H1 (cell line): ENCODE data around the gene PGAP2. TPM values are rescaled to one million over a fixed set of nuclear protein-coding genes. Genes with fewer than 3 reads are reported as not detected.

ENCODE experiments used
- CTCF ChIA-PET: fragments of 300-600 bp; sonication (Branson Sonifier 250); formaldehyde crosslinking; loops from one replicate; lab custom pipeline; 2021; ENCODE audit not compliant: partially characterized antibody; lab: Charles Lee
- POLR2A ChIA-PET: fragments of 300-600 bp; sonication (Branson Sonifier 250); formaldehyde crosslinking; loops from one replicate; lab custom pipeline; 2021; ENCODE audit warnings: inconsistent platforms; ENCODE audit not compliant: partially characterized antibody; lab: Charles Lee
- DNase-seq, 2 experiments: peaks; one replicate each; pipeline versions ENCODE4 v3.0.0 to v3.0.0-alpha.2; 2010 to 2022; ENCODE audit warnings: low spot score in 2 of 2, low read depth in 1 of 2, mixed read lengths in 1 of 2
- FAIRE-seq: peaks from 2 replicates; lab custom pipeline; 2011; peaks lifted over from hg19 to GRCh38; lab: Jason Lieb, UNC
- H2AFZ ChIP-seq: 2 replicates; pipeline ENCODE4 v1.8.1; 2012; ENCODE audit warnings: low read length, inconsistent platforms
- H2AK5ac ChIP-seq: 2 replicates; pipeline ENCODE4 v1.6.1; 2013; ENCODE audit warnings: low read depth, low read length
- H2BK120ac ChIP-seq: replicated peaks from 2 replicates; pipeline ENCODE3; 2013; ENCODE audit warnings: low read depth, low read length, inconsistent platforms
- H2BK12ac ChIP-seq: 2 replicates; pipeline ENCODE4 v1.6.1; 2013; ENCODE audit warnings: low read depth, low read length
- H2BK15ac ChIP-seq: 2 replicates; pipeline ENCODE4 v1.6.1; 2013; ENCODE audit warnings: low read length
- H2BK20ac ChIP-seq: 2 replicates; pipeline ENCODE4 v1.6.1; 2013; ENCODE audit warnings: low read length
- H2BK5ac ChIP-seq: 2 replicates; pipeline ENCODE4 v1.6.1; 2013; ENCODE audit warnings: low read depth, low read length
- H3K14ac ChIP-seq: 2 replicates; pipeline ENCODE4 v1.6.1; 2013; ENCODE audit warnings: inconsistent platforms; ENCODE audit not compliant: insufficient read length
- H3K18ac ChIP-seq: 2 replicates; pipeline ENCODE4 v1.6.1; 2013; ENCODE audit warnings: low read length; ENCODE audit errors: extremely low read depth
- H3K23ac ChIP-seq: 2 replicates; pipeline ENCODE4 v1.6.1; 2013; ENCODE audit warnings: inconsistent platforms; ENCODE audit not compliant: insufficient read length
- H3K23me2 ChIP-seq: 2 replicates; pipeline ENCODE4 v1.6.1; 2013; ENCODE audit warnings: low read depth, low read length
- H3K27ac ChIP-seq: 2 replicates; pipeline ENCODE4 v1.6.1; 2011; ENCODE audit warnings: low read depth, low read length, inconsistent platforms
- H3K27me3 ChIP-seq, 4 experiments: replicated peaks in 1 of 4; 1 replicate in 1 of 4; 2 replicates in 3 of 4; pipeline versions ENCODE4 v1.6.1 to v1.8.1; 2011 to 2013; ENCODE audit warnings: low read length in 3 of 4, mild to moderate bottlenecking in 3 of 4, inconsistent platforms in 2 of 4, mixed read lengths in 2 of 4, moderate library complexity in 1 of 4; ENCODE audit not compliant: control insufficient read depth in 3 of 4, insufficient read depth in 3 of 4; ENCODE audit errors: extremely low read depth in 1 of 4
- H3K36me3 ChIP-seq, 4 experiments: 2 replicates each; pipeline versions ENCODE4 v1.6.1 to v1.8.1; 2011 to 2013; ENCODE audit warnings: mild to moderate bottlenecking in 4 of 4, low read length in 3 of 4, moderate library complexity in 2 of 4, control low read depth in 1 of 4, inconsistent platforms in 1 of 4; ENCODE audit not compliant: insufficient read depth in 4 of 4, control insufficient read depth in 2 of 4
- H3K4ac ChIP-seq: replicated peaks from 2 replicates; pipeline ENCODE3; 2013; ENCODE audit warnings: low read length, low read depth, mixed read lengths, inconsistent platforms; ENCODE audit not compliant: insufficient read length
- H3K4me1 ChIP-seq, 4 experiments: replicated peaks in 1 of 4; 1 replicate in 1 of 4; 2 replicates in 3 of 4; pipeline versions ENCODE4 v1.6.1 to v1.8.1; 2011 to 2013; ENCODE audit warnings: low read length in 3 of 4, inconsistent platforms in 2 of 4, mixed read lengths in 1 of 4; ENCODE audit not compliant: insufficient read depth in 4 of 4, control insufficient read depth in 3 of 4
- H3K4me2 ChIP-seq, 2 experiments: 2 replicates each; pipeline versions ENCODE4 v1.6.1 to v1.8.1; 2011 to 2013; ENCODE audit warnings: low read depth in 2 of 2, low read length in 2 of 2, control low read depth in 1 of 2, inconsistent platforms in 1 of 2, mild to moderate bottlenecking in 1 of 2; ENCODE audit not compliant: insufficient read depth in 1 of 2
- H3K4me3 ChIP-seq, 4 experiments: fragments of 200-600, 300-600 bp in 1 of 4; sonication (generic), shearing (Covaris generic), sonication (Bioruptor Twin) in 1 of 4; 2 replicates each; pipeline versions ENCODE4 v1.5.1 to v1.8.1; 2011 to 2016; ENCODE audit warnings: low read length in 4 of 4, low read depth in 3 of 4, control low read depth in 2 of 4, inconsistent platforms in 2 of 4, mild to moderate bottlenecking in 2 of 4, mixed read lengths in 1 of 4, moderate library complexity in 1 of 4; ENCODE audit not compliant: insufficient read depth in 2 of 4; ENCODE audit errors: extremely low read depth in 1 of 4
- H3K56ac ChIP-seq: replicated peaks from 2 replicates; pipeline ENCODE3; 2013; ENCODE audit warnings: low read depth, mild to moderate bottlenecking, mixed read lengths, low read length, inconsistent platforms; ENCODE audit not compliant: insufficient read length
- H3K79me1 ChIP-seq: 2 replicates; pipeline ENCODE4 v1.6.1; 2013; ENCODE audit warnings: low read depth, low read length, control low read depth
- H3K79me2 ChIP-seq, 2 experiments: 2 replicates each; pipeline versions ENCODE4 v1.6.1 to v1.8.1; 2012 to 2013; ENCODE audit warnings: low read length in 2 of 2, mild to moderate bottlenecking in 2 of 2, inconsistent platforms in 1 of 2; ENCODE audit not compliant: insufficient read depth in 2 of 2, control insufficient read depth in 1 of 2
- H3K9ac ChIP-seq, 4 experiments: replicated peaks in 1 of 4; 1 replicate in 1 of 4; 2 replicates in 3 of 4; pipeline versions ENCODE4 v1.6.1 to v1.8.1; 2011 to 2013; ENCODE audit warnings: low read depth in 3 of 4, low read length in 3 of 4, control low read depth in 2 of 4, mild to moderate bottlenecking in 2 of 4, moderate library complexity in 2 of 4, inconsistent platforms in 1 of 4; ENCODE audit errors: extremely low read depth in 1 of 4
- H3K9me3 ChIP-seq, 2 experiments: 2 replicates each; pipeline versions ENCODE4 v1.6.1 to v1.8.1; 2012 to 2013; ENCODE audit warnings: mild to moderate bottlenecking in 2 of 2, moderate library complexity in 2 of 2, control low read depth in 1 of 2, inconsistent platforms in 1 of 2, low read depth in 1 of 2, low read length in 1 of 2, mixed read lengths in 1 of 2; ENCODE audit not compliant: insufficient read depth in 2 of 2
- H4K20me1 ChIP-seq, 2 experiments: replicated peaks in 1 of 2; 2 replicates each; pipeline versions ENCODE3 to v1.8.1; 2011 to 2013; ENCODE audit warnings: inconsistent platforms in 2 of 2, low read length in 2 of 2, mild to moderate bottlenecking in 1 of 2; ENCODE audit not compliant: insufficient read depth in 2 of 2, control insufficient read depth in 1 of 2
- H4K5ac ChIP-seq: 2 replicates; pipeline ENCODE4 v1.6.1; 2013; ENCODE audit warnings: low read length, low read depth, mixed read lengths, inconsistent platforms; ENCODE audit not compliant: insufficient read length
- H4K8ac ChIP-seq: 2 replicates; pipeline ENCODE4 v1.8.0; 2013; ENCODE audit warnings: mild to moderate bottlenecking, moderate library complexity, low read length, inconsistent platforms; ENCODE audit not compliant: insufficient read depth; ENCODE audit errors: extremely low read depth
- H4K91ac ChIP-seq: replicated peaks from 2 replicates; pipeline ENCODE3; 2013; ENCODE audit warnings: low read length, mixed read lengths, inconsistent platforms; ENCODE audit not compliant: insufficient read length
- HDAC6 ChIP-seq: IDR thresholded peaks from one replicate; pipeline ENCODE4 v1.7.1; 2012; ENCODE audit warnings: low read depth, mild to moderate bottlenecking, inconsistent platforms, low read length, moderate library complexity
- JUN ChIP-seq: IDR thresholded peaks from 2 replicates; pipeline ENCODE4 v1.6.1; 2011; ENCODE audit warnings: low read depth, mild to moderate bottlenecking, improper control_type of control experiment, low read length
- POLR2AphosphoS5 ChIP-seq: IDR thresholded peaks from 2 replicates; pipeline ENCODE4 v1.6.1; 2011; ENCODE audit warnings: low read depth, low read length
- SAP30 ChIP-seq: fragments of 300-600 bp; sonication (generic); IDR thresholded peaks from 2 replicates; pipeline ENCODE4 v1.7.1; 2012; ENCODE audit warnings: low read length, moderate library complexity, mild to moderate bottlenecking, inconsistent platforms; ENCODE audit not compliant: insufficient read depth, insufficient replicate concordance
- TBP ChIP-seq: IDR thresholded peaks from 2 replicates; pipeline ENCODE4 v1.6.1; 2011; ENCODE audit warnings: low read depth, low read length, improper control_type of control experiment
- WGBS, 2 experiments: shearing (Covaris generic) in 1 of 2; methylation state at CpG; one replicate each; pipeline versions ENCODE4 v1.1.6 to v1.1.7; 2013 to 2015; ENCODE audit warnings: low lambda C conversion rate in 2 of 2, mixed read lengths in 2 of 2, inconsistent platforms in 1 of 2, low coverage in 1 of 2, missing lambda C conversion rate in 1 of 2; ENCODE audit not compliant: insufficient replicate concordance in 2 of 2, insufficient coverage in 1 of 2, insufficient read length in 1 of 2; ENCODE audit errors: extremely low coverage in 1 of 2, missing lambda C conversion rate in 1 of 2; 5-methylcytosine and 5-hydroxymethylcytosine counted together
- polyA plus RNA-seq, 7 experiments: library from polyadenylated mRNA; depleted of rRNA in 3 of 7; stranded (reverse) in 5 of 7; unstranded in 2 of 7; fragments of >200 nt in 5 of 7; fragments of 200-250 nt in 2 of 7; gene quantifications; 1 replicate in 5 of 7; 2 replicates in 1 of 7; 4 replicates in 1 of 7; pipeline versions ENCODE4 v1.2.1 to v1.2.3, GENCODE V29; 2011 to 2013; ENCODE audit warnings: missing spikeins in 2 of 7, mixed read lengths in 2 of 7
- total RNA-seq: library from RNA; stranded (reverse); fragmentation: NEBNext Ultra II Directional; extraction: Animal tissue kit (Norgen Biotek cat#: 25700); gene quantifications from 2 replicates; pipeline ENCODE4 v1.2.1, GENCODE V29; 2021

The PGAP2 gene
- total and polyA plus RNA-seq, 2 of the 8 experiments (the other 6 are each of a cell fraction or from before 2014, with no cell fraction given) = 56.5 to 106 TPM

DNA sequence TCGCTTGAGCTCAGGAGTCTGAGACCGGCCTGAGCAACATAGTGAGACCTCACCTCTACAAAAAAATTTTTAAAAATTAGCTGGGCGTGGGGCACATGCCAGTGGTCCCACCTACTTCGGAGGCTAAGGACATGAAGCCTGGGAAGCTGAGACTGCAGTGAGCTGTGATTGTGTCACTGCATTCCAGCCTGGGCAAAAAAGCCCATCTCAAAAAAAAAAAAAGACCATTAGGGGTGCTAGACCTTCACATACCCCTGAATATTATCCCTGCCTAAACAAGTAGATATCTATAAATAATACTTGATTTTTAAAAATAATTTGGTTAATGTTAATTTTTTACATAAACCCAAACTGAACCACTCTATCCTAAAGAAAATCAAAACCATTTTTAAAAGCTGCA is 35.2 kb upstream of the PGAP2 start:
- Histone ChIP-seq H2AFZ (no peak overlapping the region), H3K56ac (no peak overlapping the region), H3K14ac (no peak overlapping the region), H3K23ac (no peak overlapping the region), H4K20me1 (peaks cover 1 to 2% of the 10 kb centered on the region in 2 experiments), H2AK5ac (no peak overlapping the region), H2BK5ac (no peak overlapping the region), H3K9ac (no peak overlapping the region), H3K18ac (no peak overlapping the region), H3K4me1 (no peaks in the 10 kb centered on the region), H3K27me3 (no peaks in the 10 kb centered on the region), H3K4me3 (no peak overlapping the region), H3K23me2 (no peaks in the 10 kb centered on the region), H4K91ac (no peak overlapping the region), H4K8ac (no peak overlapping the region), H3K4me2 (no peak overlapping the region), H3K4ac (no peak overlapping the region), H2BK15ac (no peak overlapping the region), H3K9me3 (no peaks in the 10 kb centered on the region), H2BK20ac (no peak overlapping the region), H3K27ac (no peak overlapping the region), H3K79me1 (no peaks in the 10 kb centered on the region), H2BK12ac (no peak overlapping the region), H3K79me2 (no peaks in the 10 kb centered on the region), H3K36me3 (peaks cover 13 to 91% (median 69%) of the 10 kb centered on the region in 4 experiments), H4K5ac (no peak overlapping the region), H2BK120ac (no peak overlapping the region)
- 97% methylated on average over 4 of the region's 4 CpGs; no CpG with 5 or more reads in 1 of the 2 experiments for WGBS, 2 experiments
- DNase-seq (no peak), FAIRE-seq (no peak)
- CTCF ChIA-PET = interaction anchor here (0.7 to 2.8 kb wide), 9 partner anchors 10 to 1154 kb away, joined by 3 to 27 read pairs (median 4); partner anchors contain the start of gene PGAP2
- POLR2A ChIA-PET = interaction anchor here (0.6 to 1.0 kb wide), 3 partner anchors 15 to 18 kb away, joined by 3 to 5 read pairs (median 3); no protein-coding TSS in a partner anchor
- TF ChIP-seq SAP30 = no peak
- no peak for TF ChIP-seq HDAC6
- no peak for TF ChIP-seq TBP
- no peak for TF ChIP-seq JUN
- TF ChIP-seq POLR2AphosphoS5 = no peak
